ENCODE data around the gene MBIP.

Gene MBIP

DNA sequence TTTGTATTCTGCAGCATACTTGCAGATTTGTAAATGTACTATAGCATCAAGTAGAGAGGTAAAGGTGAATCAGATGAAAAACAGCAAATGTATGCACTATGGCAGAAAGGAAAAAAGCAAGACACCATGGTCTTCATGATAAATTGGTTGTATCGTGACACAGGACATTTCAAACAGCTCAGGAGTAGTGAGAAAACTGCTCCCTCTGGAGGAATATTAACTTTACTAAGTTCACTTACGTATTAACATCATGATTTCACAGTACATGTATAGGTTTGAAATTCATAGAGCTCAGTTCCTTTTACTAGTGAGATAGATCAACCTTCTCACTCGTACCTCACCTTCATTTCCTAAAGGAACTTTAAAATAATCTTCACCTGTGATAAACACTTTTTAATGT lies 6.5 kb downstream of the MBIP start:
- no peak for DNase-seq (ENCODE audit: low read depth)
- TF ChIP-seq, protein P1, sequence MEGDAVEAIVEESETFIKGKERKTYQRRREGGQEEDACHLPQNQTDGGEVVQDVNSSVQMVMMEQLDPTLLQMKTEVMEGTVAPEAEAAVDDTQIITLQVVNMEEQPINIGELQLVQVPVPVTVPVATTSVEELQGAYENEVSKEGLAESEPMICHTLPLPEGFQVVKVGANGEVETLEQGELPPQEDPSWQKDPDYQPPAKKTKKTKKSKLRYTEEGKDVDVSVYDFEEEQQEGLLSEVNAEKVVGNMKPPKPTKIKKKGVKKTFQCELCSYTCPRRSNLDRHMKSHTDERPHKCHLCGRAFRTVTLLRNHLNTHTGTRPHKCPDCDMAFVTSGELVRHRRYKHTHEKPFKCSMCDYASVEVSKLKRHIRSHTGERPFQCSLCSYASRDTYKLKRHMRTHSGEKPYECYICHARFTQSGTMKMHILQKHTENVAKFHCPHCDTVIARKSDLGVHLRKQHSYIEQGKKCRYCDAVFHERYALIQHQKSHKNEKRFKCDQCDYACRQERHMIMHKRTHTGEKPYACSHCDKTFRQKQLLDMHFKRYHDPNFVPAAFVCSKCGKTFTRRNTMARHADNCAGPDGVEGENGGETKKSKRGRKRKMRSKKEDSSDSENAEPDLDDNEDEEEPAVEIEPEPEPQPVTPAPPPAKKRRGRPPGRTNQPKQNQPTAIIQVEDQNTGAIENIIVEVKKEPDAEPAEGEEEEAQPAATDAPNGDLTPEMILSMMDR (IDR thresholded peaks at IDR 0.05; ENCODE audit: low read depth, low read length, missing control alignments) = no peak
- H3K4me3 ChIP-seq (ENCODE audit: low read depth, low read length) = no peak overlapping the region

DNA sequence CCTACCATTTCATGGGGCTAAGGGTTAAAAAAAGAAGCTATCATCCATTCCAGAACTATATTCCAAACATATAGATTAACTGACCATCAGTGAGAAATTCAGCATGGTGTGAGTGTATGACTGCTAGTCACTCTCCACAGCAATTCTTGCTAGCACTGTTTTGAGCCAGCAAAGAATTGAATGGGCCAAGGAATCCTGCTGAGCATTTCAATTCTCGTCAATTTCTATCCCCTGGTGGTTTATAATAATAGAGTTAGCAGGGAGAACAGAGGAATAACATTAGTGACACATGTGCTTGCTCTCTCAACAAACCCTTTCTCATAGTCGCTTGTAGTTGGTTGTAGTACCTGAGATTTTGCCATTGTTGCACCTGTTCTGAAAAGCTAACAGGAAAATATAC lies 7.2 kb downstream of the MBIP start:
- TF ChIP-seq, protein P1 (IDR thresholded peaks at IDR 0.05; ENCODE audit: low read depth, low read length, missing control alignments) = no peak
- DNase-seq (ENCODE audit: low read depth) = no peak
- no peak overlapping the region for H3K4me3 ChIP-seq (ENCODE audit: low read depth, low read length)

DNA sequence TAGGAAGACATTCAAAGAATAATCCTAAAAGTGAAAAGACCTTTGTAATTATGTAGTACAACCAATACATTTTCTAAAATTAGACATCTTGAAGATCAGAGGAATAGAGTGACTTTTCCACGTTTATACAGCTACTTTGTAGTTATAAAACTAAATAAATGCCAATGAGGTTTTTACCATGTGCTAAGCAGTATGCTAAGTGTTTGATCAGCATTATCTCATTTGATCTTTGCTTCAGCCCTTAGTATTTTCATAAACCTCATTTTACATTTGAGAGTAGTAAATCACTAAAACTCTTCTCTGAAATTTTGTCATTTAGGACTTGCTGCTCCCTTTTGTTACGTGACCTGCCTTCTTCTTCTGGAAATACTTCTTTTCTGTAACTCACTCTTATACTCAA lies 13.6 kb downstream of the MBIP start:
- TF ChIP-seq, protein P1 (IDR thresholded peaks at IDR 0.05; ENCODE audit: low read depth, low read length, missing control alignments) = no peak
- H3K4me3 ChIP-seq (ENCODE audit: low read depth, low read length) = no peak overlapping the region
- DNase-seq (ENCODE audit: low read depth) = no peak

DNA sequence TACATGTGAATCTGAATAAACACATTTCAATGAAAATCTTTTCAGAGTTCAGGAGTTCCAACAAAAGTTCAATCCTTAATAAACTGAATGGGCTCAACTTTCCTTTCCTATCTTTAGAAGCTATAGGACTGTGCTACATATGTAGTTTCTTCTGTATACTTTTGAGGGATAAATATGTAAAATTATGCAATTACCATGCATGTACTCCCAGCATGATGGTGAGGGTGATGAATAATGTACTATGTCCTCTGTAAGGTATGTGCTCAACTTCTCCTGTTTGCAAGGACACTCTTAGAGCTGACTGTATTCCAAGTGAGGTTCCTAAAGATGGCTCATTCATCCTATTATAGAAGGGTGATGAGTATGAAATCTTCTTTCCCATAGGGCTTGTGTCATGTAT lies 15.5 kb downstream of the MBIP start:
- no peak for DNase-seq (ENCODE audit: low read depth)
- H3K4me3 ChIP-seq (ENCODE audit: low read depth, low read length) = no peak overlapping the region
- TF ChIP-seq, protein P1 (IDR thresholded peaks at IDR 0.05; ENCODE audit: low read depth, low read length, missing control alignments) = no peak

DNA sequence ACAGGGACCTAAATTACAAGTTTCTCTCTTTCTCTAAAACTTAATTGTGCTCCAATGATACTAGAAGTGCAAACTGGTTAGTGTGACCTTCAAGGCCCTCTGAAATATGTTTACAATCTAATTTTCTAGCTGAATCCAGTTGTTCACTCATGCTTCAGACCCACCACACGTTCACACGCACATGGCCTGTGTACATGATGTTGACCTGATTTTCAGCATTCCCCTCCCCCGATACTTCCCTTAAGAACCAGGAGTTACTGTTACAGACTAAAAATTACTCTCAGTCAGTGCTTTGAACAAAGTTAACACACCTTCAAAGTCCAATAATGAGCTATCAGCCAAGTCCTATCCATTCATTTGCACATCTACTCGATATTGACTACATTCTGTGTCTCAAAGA lies 16.5 kb downstream of the MBIP start:
- TF ChIP-seq, protein P1 (IDR thresholded peaks at IDR 0.05; ENCODE audit: low read depth, low read length, missing control alignments) = no peak
- no peak overlapping the region for H3K4me3 ChIP-seq (ENCODE audit: low read depth, low read length)
- no peak for DNase-seq (ENCODE audit: low read depth)

DNA sequence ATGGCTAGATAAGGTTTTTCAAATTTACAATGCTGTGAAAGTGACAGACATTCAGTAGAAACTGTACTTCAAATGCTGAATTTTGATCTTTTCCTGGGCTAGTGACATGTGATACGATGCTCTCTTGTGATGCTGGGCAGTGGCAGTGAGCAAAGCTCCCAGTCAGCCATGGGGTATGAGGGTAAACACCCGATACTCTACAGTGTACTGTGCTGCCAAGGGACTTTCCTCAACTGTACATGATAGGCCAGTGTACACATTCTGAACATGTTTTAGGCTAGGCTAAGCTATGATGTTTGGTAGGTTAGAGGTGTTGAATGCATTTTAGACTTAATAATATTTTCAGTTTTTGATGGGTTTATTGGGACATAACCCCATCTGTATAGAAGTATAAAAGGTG lies 17.6 kb downstream of the MBIP start:
- no peak overlapping the region for H3K4me3 ChIP-seq (ENCODE audit: low read depth, low read length)
- DNase-seq (ENCODE audit: low read depth) = no peak
- TF ChIP-seq, protein P1 (IDR thresholded peaks at IDR 0.05; ENCODE audit: low read depth, low read length, missing control alignments) = no peak

DNA sequence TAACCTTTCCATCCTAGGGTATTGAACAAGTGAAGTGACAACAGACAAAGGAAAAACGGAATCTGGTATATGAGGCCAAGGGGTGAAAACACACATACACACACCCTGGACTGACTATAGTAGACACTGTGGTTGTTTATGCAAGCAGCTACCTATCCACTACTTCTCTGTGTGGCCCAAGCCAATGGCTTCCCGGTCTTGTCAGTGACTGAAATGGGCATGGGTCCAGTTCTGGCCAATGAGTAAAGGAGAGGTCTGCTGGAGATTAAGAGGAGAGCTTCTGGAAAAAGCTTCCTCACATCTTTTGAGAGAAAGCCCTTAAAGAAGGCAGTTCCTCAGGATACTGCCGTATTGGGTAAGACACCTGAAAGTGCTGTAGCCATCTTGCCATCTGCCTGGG lies 19.3 kb downstream of the MBIP start:
- TF ChIP-seq, protein P1 (IDR thresholded peaks at IDR 0.05; ENCODE audit: low read depth, low read length, missing control alignments) = no peak
- H3K4me3 ChIP-seq (ENCODE audit: low read depth, low read length) = no peak overlapping the region
- DNase-seq (ENCODE audit: low read depth) = no peak

All from GM12864 (cell line).